ENCODE results near the gene B4GALT5. TPM values are rescaled to one million over a fixed set of nuclear protein-coding genes. Genes with fewer than 3 reads are reported as not detected.
"Not testable (repeated sequence)": the region's sequence is repeated elsewhere in the genome, so short reads cannot be mapped to it uniquely, and the experiment has no call there.

The B4GALT5 gene
- total and polyA plus RNA-seq, 7 donors: 32.0 to 284 (median 75.3) TPM

DNA sequence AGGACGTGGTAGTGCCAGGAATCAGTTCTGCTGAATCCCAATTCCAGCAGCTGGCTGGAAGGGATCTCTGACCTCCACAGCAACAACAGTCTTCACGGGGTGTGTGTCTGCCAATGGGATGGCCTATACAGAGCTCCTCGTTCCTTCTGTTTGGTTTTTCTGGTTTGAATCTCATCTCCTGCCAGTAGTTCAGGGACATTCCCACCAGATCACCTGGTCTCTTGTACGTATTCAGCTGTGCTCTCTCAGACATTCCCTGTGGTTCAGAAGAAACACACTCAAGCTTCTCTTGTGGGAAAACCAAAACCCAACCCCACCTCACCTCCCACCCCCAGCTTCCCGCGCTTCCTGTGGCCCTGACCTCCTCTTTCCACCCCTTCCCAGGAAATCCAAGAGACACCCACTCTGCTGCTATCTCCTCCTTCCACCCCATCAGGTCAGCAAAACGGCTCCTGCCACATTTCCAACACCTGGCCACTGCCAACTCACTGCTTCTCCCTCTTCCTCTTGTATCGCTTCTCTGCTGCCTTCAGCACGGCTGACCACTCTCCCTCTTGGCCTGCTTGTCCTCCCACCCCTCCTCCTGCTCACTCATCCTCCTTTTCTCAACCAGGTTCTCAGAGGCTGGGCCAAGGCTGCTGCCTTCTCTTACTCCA lies 82.5 kb downstream of the B4GALT5 start:
- peaks cover 5 to 29% of the 10 kb centered on the region in 2 donors for H3K36me3 ChIP-seq (ENCODE audit: insufficient read depth in 1 of 2, low read depth in 1 of 2)
- ATAC-seq (peak; percentile 51 to 60 (median 56)), DNase-seq (no peak)
- WGBS, 3 donors: 27 to 34% (median 29%) methylated on average over 9 of the region's 9 CpGs
- H3K27ac ChIP-seq: peak overlapping the region; percentile 72
- peaks cover 7% of the 10 kb centered on the region for H3K9me3 ChIP-seq
- H3K4me3 ChIP-seq: no peak overlapping the region
- no peaks in the 10 kb centered on the region for H3K27me3 ChIP-seq (ENCODE audit: insufficient read depth in 3 of 3, low read length in 2 of 3)
- TF ChIP-seq, protein P1, sequence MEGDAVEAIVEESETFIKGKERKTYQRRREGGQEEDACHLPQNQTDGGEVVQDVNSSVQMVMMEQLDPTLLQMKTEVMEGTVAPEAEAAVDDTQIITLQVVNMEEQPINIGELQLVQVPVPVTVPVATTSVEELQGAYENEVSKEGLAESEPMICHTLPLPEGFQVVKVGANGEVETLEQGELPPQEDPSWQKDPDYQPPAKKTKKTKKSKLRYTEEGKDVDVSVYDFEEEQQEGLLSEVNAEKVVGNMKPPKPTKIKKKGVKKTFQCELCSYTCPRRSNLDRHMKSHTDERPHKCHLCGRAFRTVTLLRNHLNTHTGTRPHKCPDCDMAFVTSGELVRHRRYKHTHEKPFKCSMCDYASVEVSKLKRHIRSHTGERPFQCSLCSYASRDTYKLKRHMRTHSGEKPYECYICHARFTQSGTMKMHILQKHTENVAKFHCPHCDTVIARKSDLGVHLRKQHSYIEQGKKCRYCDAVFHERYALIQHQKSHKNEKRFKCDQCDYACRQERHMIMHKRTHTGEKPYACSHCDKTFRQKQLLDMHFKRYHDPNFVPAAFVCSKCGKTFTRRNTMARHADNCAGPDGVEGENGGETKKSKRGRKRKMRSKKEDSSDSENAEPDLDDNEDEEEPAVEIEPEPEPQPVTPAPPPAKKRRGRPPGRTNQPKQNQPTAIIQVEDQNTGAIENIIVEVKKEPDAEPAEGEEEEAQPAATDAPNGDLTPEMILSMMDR (IDR thresholded peaks at IDR 0.05): no peak
- peaks cover 32% of the 10 kb centered on the region for H3K4me1 ChIP-seq
- intact Hi-C loops (cut with DNase I): no loop called here

- Histone ChIP-seq H3K27ac (peak overlapping the region; percentile 72), H3K4me3 (no peak overlapping the region), H3K27me3 (ENCODE audit: insufficient read depth in 3 of 3, low read length in 2 of 3) (no peaks in the 10 kb centered on the region), H3K9me3 (peaks cover 7% of the 10 kb centered on the region), H3K4me1 (peaks cover 27% of the 10 kb centered on the region), H3K36me3 (ENCODE audit: insufficient read depth in 1 of 2, low read depth in 1 of 2) (peaks cover 5 to 22% of the 10 kb centered on the region in 2 donors)
- intact Hi-C loops (cut with DNase I): no loop called here
- TF ChIP-seq, protein P1 (IDR thresholded peaks at IDR 0.05): no peak
- DNase-seq: no peak
- 51 to 56% (median 54%) methylated on average over 10 of the region's 10 CpGs for WGBS, 3 donors
- ATAC-seq: peak; percentile 12 to 22 (median 16)
These were observed 83.2 kb downstream of the B4GALT5 start for GRCh38 chr20:49630396-49630951.

DNA sequence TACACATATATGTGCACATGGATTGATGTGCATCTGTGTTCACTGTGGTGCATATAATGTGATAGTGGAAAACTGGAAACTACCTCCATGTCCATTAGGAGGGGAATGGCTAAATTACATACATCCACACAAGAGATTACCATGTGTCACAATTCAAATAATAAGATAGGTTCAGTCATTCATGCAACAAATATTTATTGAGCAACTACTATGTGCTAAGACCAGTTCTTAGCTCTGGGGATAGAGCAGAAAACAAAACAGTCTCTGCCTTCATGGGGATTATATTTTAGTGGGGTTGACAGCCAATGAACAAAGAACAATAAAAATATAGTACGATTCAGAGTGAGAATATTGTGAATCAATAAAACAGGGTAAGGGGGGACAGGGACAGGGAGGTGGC lies 84.1 kb downstream of the B4GALT5 start:
- 97 to 100% (median 99%) methylated on average over 1 of the region's 1 CpG for WGBS, 3 donors
- intact Hi-C loops (cut with DNase I): no loop called here

DNA sequence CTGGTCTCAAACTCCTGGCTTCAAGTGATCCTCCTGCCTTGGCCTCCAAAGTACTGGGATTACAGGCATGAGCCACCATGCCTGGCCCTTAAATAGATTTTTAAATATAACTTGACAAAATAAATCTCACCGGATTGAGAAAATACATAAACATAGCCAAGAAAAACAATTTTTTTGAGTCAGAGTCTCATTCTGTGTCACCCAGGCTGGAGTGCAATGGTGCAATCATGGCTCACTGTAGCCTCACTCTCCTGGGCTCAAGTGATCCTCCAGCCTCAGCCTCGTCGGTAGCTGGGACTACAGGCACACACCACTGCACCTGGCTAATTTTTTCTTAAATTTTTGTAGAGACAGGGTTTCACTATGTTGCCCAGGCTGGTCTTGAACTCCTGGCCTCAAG lies 85.4 kb downstream of the B4GALT5 start:
- H3K27me3 ChIP-seq (ENCODE audit: insufficient read depth in 3 of 3, low read length in 2 of 3); intact Hi-C loops (cut with DNase I); H3K27ac ChIP-seq; ATAC-seq; H3K36me3 ChIP-seq (ENCODE audit: insufficient read depth in 1 of 2, low read depth in 1 of 2); DNase-seq; H3K9me3 ChIP-seq; H3K4me3 ChIP-seq: not testable (repeated sequence)
- 83 to 85% (median 83%) methylated on average over 3 of the region's 3 CpGs for WGBS, 3 donors
- H3K4me1 ChIP-seq: peaks cover 20% of the 10 kb centered on the region

More for the DNA sequence above, 84.1 kb downstream of the B4GALT5 start:
- TF ChIP-seq, protein P1 (IDR thresholded peaks at IDR 0.05): no peak
- Histone ChIP-seq H3K36me3 (ENCODE audit: insufficient read depth in 1 of 2, low read depth in 1 of 2) (peaks cover 5 to 13% of the 10 kb centered on the region in 2 donors), H3K27ac (no peak overlapping the region), H3K27me3 (ENCODE audit: insufficient read depth in 3 of 3, low read length in 2 of 3) (no peaks in the 10 kb centered on the region), H3K9me3 (peaks cover 7% of the 10 kb centered on the region), H3K4me3 (no peak overlapping the region), H3K4me1 (peaks cover 27% of the 10 kb centered on the region)
- no peak for DNase-seq
- no peak for ATAC-seq

GRCh38 chr20:49627329-49627761 lies 86.3 kb downstream of the B4GALT5 start:
- Histone ChIP-seq H3K4me1 (peaks cover 18% of the 10 kb centered on the region), H3K9me3 (peaks cover 7% of the 10 kb centered on the region), H3K27me3 (ENCODE audit: insufficient read depth in 3 of 3, low read length in 2 of 3) (no peaks in the 10 kb centered on the region), H3K27ac (no peak overlapping the region), H3K4me3 (no peak overlapping the region), H3K36me3 (ENCODE audit: insufficient read depth in 1 of 2, low read depth in 1 of 2) (peaks cover 0 to under 1% of the 10 kb centered on the region in 2 donors)
- ATAC-seq (no peak), DNase-seq (no peak)
- 81 to 87% (median 84%) methylated on average over 6 of the region's 6 CpGs for WGBS, 3 donors
- TF ChIP-seq, protein P1 (IDR thresholded peaks at IDR 0.05): no peak
- intact Hi-C loops (cut with DNase I): no loop called here

DNA sequence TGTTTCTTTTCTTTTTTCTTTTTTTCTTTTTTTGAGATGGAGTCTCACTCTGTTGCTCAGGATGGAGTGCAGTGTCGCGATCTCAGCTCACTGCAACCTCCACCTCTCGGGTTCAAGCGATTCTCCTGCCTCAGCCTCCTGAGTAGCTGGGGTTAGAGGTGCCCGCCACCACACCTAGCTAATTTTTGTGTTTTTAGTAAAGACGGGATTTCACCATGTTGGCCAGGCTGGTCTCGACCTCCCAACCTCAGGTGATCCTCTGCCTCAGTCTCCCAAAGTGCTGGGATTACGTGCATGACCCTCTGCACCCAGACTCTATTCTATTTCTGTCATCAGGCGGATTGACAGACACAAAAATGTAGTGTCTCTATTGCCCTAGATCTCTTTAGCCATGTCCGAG lies 88.7 kb downstream of the B4GALT5 start:
- ATAC-seq; H3K36me3 ChIP-seq (ENCODE audit: insufficient read depth in 1 of 2, low read depth in 1 of 2); H3K27ac ChIP-seq; intact Hi-C loops (cut with DNase I); H3K4me3 ChIP-seq; H3K9me3 ChIP-seq; H3K4me1 ChIP-seq; DNase-seq; H3K27me3 ChIP-seq (ENCODE audit: insufficient read depth in 3 of 3, low read length in 2 of 3): not testable (repeated sequence)
- 92 to 96% (median 94%) methylated on average over 10 of the region's 10 CpGs for WGBS, 3 donors

All from psoas muscle (tissue), 8 donors.